ENCODE results near the gene RNU6-1.
A peak's percentile ranks its signal among the peaks of the same experiment; 100 is the strongest.

The RNU6-1 gene

GRCh38 chr15:67822537-67823313 lies 17.1 kb downstream of the RNU6-1 start:
- H3K4me3 ChIP-seq (ENCODE audit: low read depth in 1 of 2, low read length in 2 of 2) = peak overlapping the region in 1 of 2 donors; percentile 10
- no peaks in the 10 kb centered on the region for H3K36me3 ChIP-seq (ENCODE audit: control insufficient read depth in 1 of 2, insufficient read depth in 2 of 2, low read length in 2 of 2)
- H3K9me3 ChIP-seq (ENCODE audit: control insufficient read depth in 1 of 2, low read length in 2 of 2) = no peaks in the 10 kb centered on the region
- peaks cover 0 to 13% of the 10 kb centered on the region in 2 donors for H3K4me1 ChIP-seq (ENCODE audit: control insufficient read depth in 1 of 2, insufficient read depth in 2 of 2, low read length in 2 of 2)
- no peak overlapping the region for H3K9ac ChIP-seq (ENCODE audit: low read depth in 1 of 2, low read length in 2 of 2)
- peaks cover 76 to 87% of the 10 kb centered on the region in 2 donors for H3K27me3 ChIP-seq (ENCODE audit: control insufficient read depth in 1 of 2, insufficient read depth in 2 of 2, low read length in 2 of 2)
- H3K27ac ChIP-seq (ENCODE audit: low read depth, low read length) = no peak overlapping the region

GRCh38 chr15:67821784-67822440 lies 17.9 kb downstream of the RNU6-1 start:
- Histone ChIP-seq H3K9me3 (ENCODE audit: control insufficient read depth in 1 of 2, low read length in 2 of 2) (no peaks in the 10 kb centered on the region), H3K9ac (ENCODE audit: low read depth in 1 of 2, low read length in 2 of 2) (no peak overlapping the region), H3K4me3 (ENCODE audit: low read depth in 1 of 2, low read length in 2 of 2) (no peak overlapping the region), H3K27ac (ENCODE audit: low read depth, low read length) (no peak overlapping the region), H3K4me1 (ENCODE audit: control insufficient read depth in 1 of 2, insufficient read depth in 2 of 2, low read length in 2 of 2) (peaks cover 0 to 13% of the 10 kb centered on the region in 2 donors), H3K27me3 (ENCODE audit: control insufficient read depth in 1 of 2, insufficient read depth in 2 of 2, low read length in 2 of 2) (peaks cover 80 to 84% of the 10 kb centered on the region in 2 donors), H3K36me3 (ENCODE audit: control insufficient read depth in 1 of 2, insufficient read depth in 2 of 2, low read length in 2 of 2) (no peaks in the 10 kb centered on the region)

GRCh38 chr15:67820992-67821783 lies 18.7 kb downstream of the RNU6-1 start:
- Histone ChIP-seq H3K9ac (ENCODE audit: low read depth in 1 of 2, low read length in 2 of 2) (no peak overlapping the region), H3K4me3 (ENCODE audit: low read depth in 1 of 2, low read length in 2 of 2) (no peak overlapping the region)

GRCh38 chr15:67820122-67820991 lies 19.5 kb downstream of the RNU6-1 start:
- Histone ChIP-seq H3K4me1 (ENCODE audit: control insufficient read depth in 1 of 2, insufficient read depth in 2 of 2, low read length in 2 of 2) (peaks cover 0 to 6% of the 10 kb centered on the region in 2 donors), H3K9me3 (ENCODE audit: control insufficient read depth in 1 of 2, low read length in 2 of 2) (no peaks in the 10 kb centered on the region), H3K27me3 (ENCODE audit: control insufficient read depth in 1 of 2, insufficient read depth in 2 of 2, low read length in 2 of 2) (peaks cover 68% of the 10 kb centered on the region in 2 donors), H3K36me3 (ENCODE audit: control insufficient read depth in 1 of 2, insufficient read depth in 2 of 2, low read length in 2 of 2) (no peaks in the 10 kb centered on the region), H3K27ac (ENCODE audit: low read depth, low read length) (no peak overlapping the region), H3K9ac (ENCODE audit: low read depth in 1 of 2, low read length in 2 of 2) (no peak overlapping the region), H3K4me3 (ENCODE audit: low read depth in 1 of 2, low read length in 2 of 2) (no peak overlapping the region)

More at GRCh38 chr15:67820992-67821783, 18.7 kb downstream of the RNU6-1 start:
- H3K27me3 ChIP-seq (ENCODE audit: control insufficient read depth in 1 of 2, insufficient read depth in 2 of 2, low read length in 2 of 2) = peaks cover 76% of the 10 kb centered on the region in 2 donors
- no peaks in the 10 kb centered on the region for H3K36me3 ChIP-seq (ENCODE audit: control insufficient read depth in 1 of 2, insufficient read depth in 2 of 2, low read length in 2 of 2)
- no peaks in the 10 kb centered on the region for H3K9me3 ChIP-seq (ENCODE audit: control insufficient read depth in 1 of 2, low read length in 2 of 2)
- peaks cover 0 to 11% of the 10 kb centered on the region in 2 donors for H3K4me1 ChIP-seq (ENCODE audit: control insufficient read depth in 1 of 2, insufficient read depth in 2 of 2, low read length in 2 of 2)
- no peak overlapping the region for H3K27ac ChIP-seq (ENCODE audit: low read depth, low read length)

- Histone ChIP-seq H3K4me3 (ENCODE audit: low read depth in 1 of 2, low read length in 2 of 2) (no peak overlapping the region), H3K4me1 (ENCODE audit: control insufficient read depth in 1 of 2, insufficient read depth in 2 of 2, low read length in 2 of 2) (peaks cover 0 to 6% of the 10 kb centered on the region in 2 donors), H3K27me3 (ENCODE audit: control insufficient read depth in 1 of 2, insufficient read depth in 2 of 2, low read length in 2 of 2) (peaks cover 62 to 63% of the 10 kb centered on the region in 2 donors), H3K27ac (ENCODE audit: low read depth, low read length) (no peak overlapping the region), H3K36me3 (ENCODE audit: control insufficient read depth in 1 of 2, insufficient read depth in 2 of 2, low read length in 2 of 2) (no peaks in the 10 kb centered on the region), H3K9ac (ENCODE audit: low read depth in 1 of 2, low read length in 2 of 2) (no peak overlapping the region), H3K9me3 (ENCODE audit: control insufficient read depth in 1 of 2, low read length in 2 of 2) (no peaks in the 10 kb centered on the region)
Measured at GRCh38 chr15:67819636-67820035, 20.2 kb downstream of the RNU6-1 start.

- H3K9ac ChIP-seq (ENCODE audit: low read depth in 1 of 2, low read length in 2 of 2) = no peak overlapping the region
- H3K27me3 ChIP-seq (ENCODE audit: control insufficient read depth in 1 of 2, insufficient read depth in 2 of 2, low read length in 2 of 2) = peaks cover 50 to 52% of the 10 kb centered on the region in 2 donors
- no peak overlapping the region for H3K27ac ChIP-seq (ENCODE audit: low read depth, low read length)
- no peak overlapping the region for H3K4me3 ChIP-seq (ENCODE audit: low read depth in 1 of 2, low read length in 2 of 2)
- peaks cover 0 to 6% of the 10 kb centered on the region in 2 donors for H3K4me1 ChIP-seq (ENCODE audit: control insufficient read depth in 1 of 2, insufficient read depth in 2 of 2, low read length in 2 of 2)
- H3K9me3 ChIP-seq (ENCODE audit: control insufficient read depth in 1 of 2, low read length in 2 of 2) = no peaks in the 10 kb centered on the region
- no peaks in the 10 kb centered on the region for H3K36me3 ChIP-seq (ENCODE audit: control insufficient read depth in 1 of 2, insufficient read depth in 2 of 2, low read length in 2 of 2)
Measured at GRCh38 chr15:67818464-67818863, 21.4 kb downstream of the RNU6-1 start.

- no peak overlapping the region for H3K4me3 ChIP-seq (ENCODE audit: low read depth in 1 of 2, low read length in 2 of 2)
- no peaks in the 10 kb centered on the region for H3K9me3 ChIP-seq (ENCODE audit: control insufficient read depth in 1 of 2, low read length in 2 of 2)
- H3K4me1 ChIP-seq (ENCODE audit: control insufficient read depth in 1 of 2, insufficient read depth in 2 of 2, low read length in 2 of 2) = no peaks in the 10 kb centered on the region
- H3K27me3 ChIP-seq (ENCODE audit: control insufficient read depth in 1 of 2, insufficient read depth in 2 of 2, low read length in 2 of 2) = peaks cover 36 to 38% of the 10 kb centered on the region in 2 donors
- H3K27ac ChIP-seq (ENCODE audit: low read depth, low read length) = no peak overlapping the region
- no peak overlapping the region for H3K9ac ChIP-seq (ENCODE audit: low read depth in 1 of 2, low read length in 2 of 2)
- no peaks in the 10 kb centered on the region for H3K36me3 ChIP-seq (ENCODE audit: control insufficient read depth in 1 of 2, insufficient read depth in 2 of 2, low read length in 2 of 2)
Measured at GRCh38 chr15:67816668-67817067, 23.2 kb downstream of the RNU6-1 start.

- Histone ChIP-seq H3K9ac (ENCODE audit: low read depth in 1 of 2, low read length in 2 of 2) (no peak overlapping the region), H3K9me3 (ENCODE audit: control insufficient read depth in 1 of 2, low read length in 2 of 2) (no peaks in the 10 kb centered on the region), H3K4me3 (ENCODE audit: low read depth in 1 of 2, low read length in 2 of 2) (no peak overlapping the region), H3K27me3 (ENCODE audit: control insufficient read depth in 1 of 2, insufficient read depth in 2 of 2, low read length in 2 of 2) (peaks cover 21 to 23% of the 10 kb centered on the region in 2 donors), H3K4me1 (ENCODE audit: control insufficient read depth in 1 of 2, insufficient read depth in 2 of 2, low read length in 2 of 2) (no peaks in the 10 kb centered on the region), H3K36me3 (ENCODE audit: control insufficient read depth in 1 of 2, insufficient read depth in 2 of 2, low read length in 2 of 2) (no peaks in the 10 kb centered on the region), H3K27ac (ENCODE audit: low read depth, low read length) (no peak overlapping the region)
Measured at GRCh38 chr15:67815036-67815592, 24.7 kb downstream of the RNU6-1 start.

GRCh38 chr15:67813104-67813634 lies 26.7 kb downstream of the RNU6-1 start:
- H3K27me3 ChIP-seq (ENCODE audit: control insufficient read depth in 1 of 2, insufficient read depth in 2 of 2, low read length in 2 of 2) = peaks cover 4 to 8% of the 10 kb centered on the region in 2 donors
- no peak overlapping the region for H3K9ac ChIP-seq (ENCODE audit: low read depth in 1 of 2, low read length in 2 of 2)
- no peak overlapping the region for H3K4me3 ChIP-seq (ENCODE audit: low read depth in 1 of 2, low read length in 2 of 2)
- no peaks in the 10 kb centered on the region for H3K4me1 ChIP-seq (ENCODE audit: control insufficient read depth in 1 of 2, insufficient read depth in 2 of 2, low read length in 2 of 2)
- H3K9me3 ChIP-seq (ENCODE audit: control insufficient read depth in 1 of 2, low read length in 2 of 2) = no peaks in the 10 kb centered on the region
- H3K36me3 ChIP-seq (ENCODE audit: control insufficient read depth in 1 of 2, insufficient read depth in 2 of 2, low read length in 2 of 2) = peaks cover 0 to 7% of the 10 kb centered on the region in 2 donors
- no peak overlapping the region for H3K27ac ChIP-seq (ENCODE audit: low read depth, low read length)

Measured in duodenal mucosa (tissue), 2 donors.